ENCODE data around the gene SLC28A1.

SLC28A1 gene

GRCh38 chr15:84910928-84911623, 26.6 kb downstream of the SLC28A1 start:
- Histone ChIP-seq H3K4me1 (ENCODE audit: control insufficient read depth, insufficient read depth, low read length) (peaks cover 21% of the 10 kb centered on the region), H3K27me3 (ENCODE audit: control insufficient read depth, insufficient read depth, low read length) (no peaks in the 10 kb centered on the region), H3K4me3 (ENCODE audit: low read depth, low read length) (no peak overlapping the region), H3K27ac (ENCODE audit: low read depth, low read length) (no peak overlapping the region), H3K9me3 (ENCODE audit: control insufficient read depth, insufficient read depth, low read depth, low read length) (no peaks in the 10 kb centered on the region), H3K9ac (ENCODE audit: low read length) (no peak overlapping the region), H3K36me3 (ENCODE audit: control insufficient read depth, insufficient read depth, low read length) (no peaks in the 10 kb centered on the region)

GRCh38 chr15:84911879-84912660, 27.6 kb downstream of the SLC28A1 start:
- H3K27me3 ChIP-seq (ENCODE audit: control insufficient read depth, insufficient read depth, low read length): no peaks in the 10 kb centered on the region
- peaks cover 21% of the 10 kb centered on the region for H3K4me1 ChIP-seq (ENCODE audit: control insufficient read depth, insufficient read depth, low read length)
- no peak overlapping the region for H3K4me3 ChIP-seq (ENCODE audit: low read depth, low read length)
- no peak overlapping the region for H3K9ac ChIP-seq (ENCODE audit: low read length)
- no peaks in the 10 kb centered on the region for H3K9me3 ChIP-seq (ENCODE audit: control insufficient read depth, insufficient read depth, low read depth, low read length)
- H3K27ac ChIP-seq (ENCODE audit: low read depth, low read length): no peak overlapping the region
- no peaks in the 10 kb centered on the region for H3K36me3 ChIP-seq (ENCODE audit: control insufficient read depth, insufficient read depth, low read length)

GRCh38 chr15:84913360-84913723, 28.9 kb downstream of the SLC28A1 start:
- peaks cover 20% of the 10 kb centered on the region for H3K4me1 ChIP-seq (ENCODE audit: control insufficient read depth, insufficient read depth, low read length)

GRCh38 chr15:84914351-84914750, 29.9 kb downstream of the SLC28A1 start:
- no peak overlapping the region for H3K4me3 ChIP-seq (ENCODE audit: low read depth, low read length)
- peaks cover 12% of the 10 kb centered on the region for H3K4me1 ChIP-seq (ENCODE audit: control insufficient read depth, insufficient read depth, low read length)
- H3K9ac ChIP-seq (ENCODE audit: low read length): no peak overlapping the region
- H3K36me3 ChIP-seq (ENCODE audit: control insufficient read depth, insufficient read depth, low read length): no peaks in the 10 kb centered on the region
- no peaks in the 10 kb centered on the region for H3K9me3 ChIP-seq (ENCODE audit: control insufficient read depth, insufficient read depth, low read depth, low read length)
- H3K27ac ChIP-seq (ENCODE audit: low read depth, low read length): no peak overlapping the region
- H3K27me3 ChIP-seq (ENCODE audit: control insufficient read depth, insufficient read depth, low read length): no peaks in the 10 kb centered on the region

More at GRCh38 chr15:84913360-84913723, 28.9 kb downstream of the SLC28A1 start:
- H3K4me3 ChIP-seq (ENCODE audit: low read depth, low read length): no peak overlapping the region
- no peak overlapping the region for H3K27ac ChIP-seq (ENCODE audit: low read depth, low read length)
- H3K27me3 ChIP-seq (ENCODE audit: control insufficient read depth, insufficient read depth, low read length): no peaks in the 10 kb centered on the region
- H3K9ac ChIP-seq (ENCODE audit: low read length): no peak overlapping the region
- H3K36me3 ChIP-seq (ENCODE audit: control insufficient read depth, insufficient read depth, low read length): no peaks in the 10 kb centered on the region
- no peaks in the 10 kb centered on the region for H3K9me3 ChIP-seq (ENCODE audit: control insufficient read depth, insufficient read depth, low read depth, low read length)

- no peaks in the 10 kb centered on the region for H3K36me3 ChIP-seq (ENCODE audit: control insufficient read depth, insufficient read depth, low read length)
- no peaks in the 10 kb centered on the region for H3K27me3 ChIP-seq (ENCODE audit: control insufficient read depth, insufficient read depth, low read length)
- H3K9ac ChIP-seq (ENCODE audit: low read length): no peak overlapping the region
- H3K4me1 ChIP-seq (ENCODE audit: control insufficient read depth, insufficient read depth, low read length): peaks cover 12% of the 10 kb centered on the region
- no peak overlapping the region for H3K4me3 ChIP-seq (ENCODE audit: low read depth, low read length)
- H3K9me3 ChIP-seq (ENCODE audit: control insufficient read depth, insufficient read depth, low read depth, low read length): no peaks in the 10 kb centered on the region
- no peak overlapping the region for H3K27ac ChIP-seq (ENCODE audit: low read depth, low read length)
Observed at GRCh38 chr15:84914909-84915605, 30.6 kb downstream of the SLC28A1 start.

DNA sequence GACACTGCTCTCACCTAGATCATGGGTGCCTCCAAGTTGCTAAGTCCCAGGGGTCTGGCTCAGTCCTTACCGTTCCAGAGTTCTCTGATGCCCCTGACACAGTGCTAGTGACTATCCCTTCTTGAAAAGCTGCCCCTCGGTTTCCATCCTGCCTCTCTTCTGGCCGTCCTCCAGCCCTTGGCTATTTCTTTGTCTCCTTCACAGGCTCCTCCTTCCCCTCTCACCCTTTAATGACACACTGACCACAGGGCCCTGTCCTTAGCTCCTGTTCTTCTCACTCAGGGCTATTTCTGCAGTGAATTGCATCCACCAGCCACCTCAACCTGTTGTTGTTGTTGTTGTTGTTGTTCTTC, 31.1 kb downstream of the SLC28A1 start:
- H3K36me3 ChIP-seq (ENCODE audit: control insufficient read depth, insufficient read depth, low read length): no peaks in the 10 kb centered on the region
- H3K4me3 ChIP-seq (ENCODE audit: low read depth, low read length): no peak overlapping the region
- H3K27me3 ChIP-seq (ENCODE audit: control insufficient read depth, insufficient read depth, low read length): no peaks in the 10 kb centered on the region
- no peaks in the 10 kb centered on the region for H3K9me3 ChIP-seq (ENCODE audit: control insufficient read depth, insufficient read depth, low read depth, low read length)
- no peak overlapping the region for H3K27ac ChIP-seq (ENCODE audit: low read depth, low read length)
- no peak overlapping the region for H3K9ac ChIP-seq (ENCODE audit: low read length)
- H3K4me1 ChIP-seq (ENCODE audit: control insufficient read depth, insufficient read depth, low read length): peaks cover 12% of the 10 kb centered on the region

- Histone ChIP-seq H3K36me3 (ENCODE audit: control insufficient read depth, insufficient read depth, low read length) (no peaks in the 10 kb centered on the region), H3K9ac (ENCODE audit: low read length) (no peak overlapping the region), H3K9me3 (ENCODE audit: control insufficient read depth, insufficient read depth, low read depth, low read length) (no peaks in the 10 kb centered on the region), H3K27me3 (ENCODE audit: control insufficient read depth, insufficient read depth, low read length) (no peaks in the 10 kb centered on the region), H3K4me3 (ENCODE audit: low read depth, low read length) (no peak overlapping the region), H3K27ac (ENCODE audit: low read depth, low read length) (no peak overlapping the region), H3K4me1 (ENCODE audit: control insufficient read depth, insufficient read depth, low read length) (peaks cover 12% of the 10 kb centered on the region)
Observed at GRCh38 chr15:84917452-84917851, 33.0 kb downstream of the SLC28A1 start.

- no peak overlapping the region for H3K4me3 ChIP-seq (ENCODE audit: low read depth, low read length)
- H3K36me3 ChIP-seq (ENCODE audit: control insufficient read depth, insufficient read depth, low read length): no peaks in the 10 kb centered on the region
- H3K9me3 ChIP-seq (ENCODE audit: control insufficient read depth, insufficient read depth, low read depth, low read length): no peaks in the 10 kb centered on the region
- no peak overlapping the region for H3K9ac ChIP-seq (ENCODE audit: low read length)
- no peaks in the 10 kb centered on the region for H3K27me3 ChIP-seq (ENCODE audit: control insufficient read depth, insufficient read depth, low read length)
- peaks cover 12% of the 10 kb centered on the region for H3K4me1 ChIP-seq (ENCODE audit: control insufficient read depth, insufficient read depth, low read length)
- no peak overlapping the region for H3K27ac ChIP-seq (ENCODE audit: low read depth, low read length)
Observed at GRCh38 chr15:84919106-84919667, 34.7 kb downstream of the SLC28A1 start.

DNA sequence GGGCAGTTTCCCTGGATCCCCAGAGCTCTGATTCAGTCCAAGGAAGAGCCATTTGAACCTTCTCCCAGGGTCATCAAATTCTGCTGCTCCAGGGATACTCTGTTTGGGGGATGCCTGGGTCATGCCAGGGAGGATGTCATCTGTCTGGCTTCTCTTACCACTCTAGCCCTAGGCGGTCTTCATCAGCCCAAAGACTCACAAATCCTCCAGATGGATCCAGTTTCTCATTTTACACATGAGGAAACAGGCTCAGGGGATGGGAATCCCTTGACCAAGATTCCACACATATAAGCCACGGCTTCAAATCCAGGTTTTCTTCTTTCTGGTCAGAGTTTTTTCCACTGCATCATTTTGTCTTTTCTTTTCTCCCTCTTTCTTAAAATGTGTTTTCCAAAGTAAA, 36.7 kb downstream of the SLC28A1 start:
- Histone ChIP-seq H3K27me3 (ENCODE audit: control insufficient read depth, insufficient read depth, low read length) (no peaks in the 10 kb centered on the region), H3K9me3 (ENCODE audit: control insufficient read depth, insufficient read depth, low read depth, low read length) (no peaks in the 10 kb centered on the region), H3K4me1 (ENCODE audit: control insufficient read depth, insufficient read depth, low read length) (no peaks in the 10 kb centered on the region), H3K4me3 (ENCODE audit: low read depth, low read length) (no peak overlapping the region), H3K9ac (ENCODE audit: low read length) (no peak overlapping the region), H3K36me3 (ENCODE audit: control insufficient read depth, insufficient read depth, low read length) (no peaks in the 10 kb centered on the region), H3K27ac (ENCODE audit: low read depth, low read length) (no peak overlapping the region)

DNA sequence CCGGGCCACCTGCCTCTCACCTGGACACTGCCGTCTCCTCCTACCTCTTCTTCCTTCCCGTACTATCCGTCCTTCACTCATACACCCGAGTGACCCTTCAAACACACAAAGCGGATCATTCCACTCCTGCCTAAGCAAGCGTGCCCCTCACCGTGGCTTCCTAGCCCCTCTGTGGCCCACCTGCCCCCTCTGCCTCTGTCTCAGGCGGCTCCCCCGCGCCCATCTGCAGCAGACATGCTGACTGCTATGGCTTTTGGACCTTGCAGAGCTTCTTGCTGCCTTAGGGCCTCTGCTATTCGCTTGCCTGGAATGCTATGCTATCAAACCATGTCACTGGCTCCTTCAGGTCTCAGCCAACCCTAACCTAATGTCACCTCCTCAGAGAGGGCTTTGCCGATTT, 38.1 kb downstream of the SLC28A1 start:
- no peaks in the 10 kb centered on the region for H3K27me3 ChIP-seq (ENCODE audit: control insufficient read depth, insufficient read depth, low read length)
- no peak overlapping the region for H3K27ac ChIP-seq (ENCODE audit: low read depth, low read length)
- H3K36me3 ChIP-seq (ENCODE audit: control insufficient read depth, insufficient read depth, low read length): no peaks in the 10 kb centered on the region
- H3K4me1 ChIP-seq (ENCODE audit: control insufficient read depth, insufficient read depth, low read length): no peaks in the 10 kb centered on the region
- no peaks in the 10 kb centered on the region for H3K9me3 ChIP-seq (ENCODE audit: control insufficient read depth, insufficient read depth, low read depth, low read length)
- H3K9ac ChIP-seq (ENCODE audit: low read length): no peak overlapping the region
- no peak overlapping the region for H3K4me3 ChIP-seq (ENCODE audit: low read depth, low read length)
